GM18502 (cell line): ENCODE measurements around the gene IL11RA.
A peak's percentile ranks its signal among the peaks of the same experiment; 100 is the strongest.

Source experiments
- ATAC-seq: cut with Tn5 transposase; IDR thresholded peaks from one replicate; pipeline ENCODE4 v1.9.1; 2021; ENCODE audit warnings: mild to moderate bottlenecking; ENCODE audit not compliant: unreplicated experiment, poor library complexity

IL11RA gene

DNA sequence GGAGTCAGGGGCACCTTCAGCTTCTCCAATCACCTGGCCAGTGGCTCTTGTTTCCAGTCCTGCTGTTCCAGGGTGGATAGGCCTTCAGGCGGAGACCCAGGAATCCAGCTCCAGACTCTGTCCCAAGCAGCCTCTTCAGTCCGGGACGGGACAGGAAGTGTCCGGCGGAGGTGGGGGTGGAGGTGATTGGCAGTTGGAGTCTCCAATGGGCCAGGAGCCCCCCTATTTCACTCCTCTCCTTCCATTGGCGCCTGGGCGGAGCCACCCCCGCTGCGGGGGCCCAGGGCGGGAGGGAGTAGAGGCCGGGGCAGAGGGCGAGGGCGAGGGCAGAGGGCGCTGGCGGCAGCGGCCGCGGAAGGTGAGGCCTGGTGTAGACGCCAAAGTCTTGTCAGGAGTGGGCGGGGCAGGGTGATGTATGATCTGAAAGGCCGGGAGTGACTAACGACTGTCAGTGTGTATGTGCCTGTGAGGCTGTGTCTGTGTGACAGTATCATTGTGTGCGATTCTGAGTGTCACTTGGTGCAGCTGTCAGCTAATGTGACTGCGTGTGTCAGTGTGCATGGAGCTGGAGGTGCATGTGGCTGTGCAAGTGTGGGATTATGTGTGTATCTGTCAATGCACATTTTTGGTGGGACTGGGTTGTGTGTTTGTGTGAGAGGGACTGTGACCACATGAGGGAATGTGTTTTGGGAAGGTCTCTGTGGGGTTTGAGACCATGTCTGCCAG lies at the start of gene IL11RA:
Gene IL11RA (plus strand): TSS at position 310 of the 726 bp plus-strand sequence. CDS start 3,033 bp downstream, outside the sequence.
- no peak for ATAC-seq

DNA sequence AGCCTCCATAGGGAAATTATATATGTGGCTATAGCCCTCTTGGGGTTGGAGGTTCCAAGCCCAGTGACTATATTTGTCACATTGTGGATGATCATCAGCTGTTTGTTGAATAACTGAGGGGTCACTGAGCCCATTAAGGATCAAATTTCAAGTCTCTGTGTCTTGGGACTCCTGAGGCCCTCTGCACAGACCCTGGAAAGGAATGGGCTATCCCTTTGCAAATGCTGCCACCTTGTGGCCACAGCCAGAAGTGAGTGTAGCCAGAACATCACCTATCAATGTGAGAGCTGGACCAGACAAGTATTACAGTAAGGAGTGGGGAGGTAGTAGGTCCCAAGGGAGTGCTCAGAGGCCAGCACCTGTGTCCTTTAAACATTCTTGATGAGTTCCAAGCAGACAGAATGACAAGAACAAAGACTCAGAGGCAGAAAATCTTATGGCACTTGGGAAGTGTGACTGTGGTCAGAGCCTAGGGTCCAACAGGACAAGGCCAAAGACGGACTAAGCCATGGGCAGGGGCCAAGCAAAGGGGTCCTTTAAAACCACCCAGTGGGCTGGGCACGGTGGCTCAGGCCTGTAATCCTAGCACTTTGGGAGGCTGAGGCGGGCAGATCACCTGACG lies 48.3 kb upstream of the IL11RA start:
- ATAC-seq = peak; percentile 69

DNA sequence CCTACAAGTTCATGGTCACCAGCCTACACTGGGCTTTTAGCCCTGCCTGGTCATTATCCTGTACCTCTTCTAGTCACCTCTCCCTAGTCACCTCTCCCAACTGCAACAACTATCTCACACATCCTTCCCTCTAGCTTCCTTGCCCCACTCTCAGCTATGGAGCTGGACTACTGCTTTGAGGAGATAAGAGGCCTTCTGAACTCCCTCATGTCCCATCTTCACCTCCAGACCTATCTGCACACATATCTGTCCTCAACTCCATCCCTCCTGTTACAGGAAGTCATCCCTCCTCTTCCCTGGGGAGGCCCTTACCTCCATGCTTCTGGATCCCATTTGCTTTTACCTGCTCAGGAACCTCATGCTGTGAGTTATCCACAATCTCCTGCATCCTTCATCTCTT lies 45.8 kb upstream of the IL11RA start:
- ATAC-seq = no peak

DNA sequence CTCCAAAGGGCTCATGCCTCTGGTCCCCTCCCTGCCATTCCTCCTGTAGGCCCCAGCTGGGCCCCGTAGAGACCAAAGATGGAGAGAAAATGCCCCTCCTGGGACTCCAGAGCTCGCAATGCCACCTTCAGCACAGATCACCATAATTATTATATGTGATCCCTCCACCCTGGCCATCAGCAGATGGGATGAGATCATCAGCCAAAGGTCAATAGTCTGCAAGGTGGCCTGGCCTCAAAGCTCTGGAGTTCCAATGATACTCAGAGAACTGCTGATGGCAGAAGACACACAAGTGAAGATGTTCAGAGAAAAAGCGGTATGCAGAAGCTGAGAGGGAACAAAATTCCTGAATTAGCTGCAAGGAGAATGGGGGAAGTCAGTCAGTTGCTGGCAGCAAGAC lies 45.1 kb upstream of the IL11RA start:
- no peak for ATAC-seq

DNA sequence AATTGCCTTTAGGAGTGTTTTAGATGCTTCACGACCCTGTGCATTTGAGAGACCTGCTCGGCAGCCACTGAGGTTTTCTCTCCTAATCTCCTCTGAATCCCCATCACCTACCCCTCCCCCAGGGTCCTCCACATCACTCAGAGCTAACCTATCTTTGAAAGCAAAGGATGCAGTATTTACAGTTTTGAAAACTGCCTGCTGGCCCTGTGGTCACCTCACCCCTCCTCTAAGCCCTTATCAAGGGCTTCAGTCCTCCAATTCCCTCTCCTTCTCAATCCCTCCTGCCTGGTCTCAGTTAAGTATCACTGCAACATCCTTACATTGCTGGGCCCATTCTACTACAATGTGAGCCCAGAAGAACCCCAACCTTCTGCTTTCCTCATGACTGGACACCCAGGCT lies 44.7 kb upstream of the IL11RA start:
- ATAC-seq = no peak

DNA sequence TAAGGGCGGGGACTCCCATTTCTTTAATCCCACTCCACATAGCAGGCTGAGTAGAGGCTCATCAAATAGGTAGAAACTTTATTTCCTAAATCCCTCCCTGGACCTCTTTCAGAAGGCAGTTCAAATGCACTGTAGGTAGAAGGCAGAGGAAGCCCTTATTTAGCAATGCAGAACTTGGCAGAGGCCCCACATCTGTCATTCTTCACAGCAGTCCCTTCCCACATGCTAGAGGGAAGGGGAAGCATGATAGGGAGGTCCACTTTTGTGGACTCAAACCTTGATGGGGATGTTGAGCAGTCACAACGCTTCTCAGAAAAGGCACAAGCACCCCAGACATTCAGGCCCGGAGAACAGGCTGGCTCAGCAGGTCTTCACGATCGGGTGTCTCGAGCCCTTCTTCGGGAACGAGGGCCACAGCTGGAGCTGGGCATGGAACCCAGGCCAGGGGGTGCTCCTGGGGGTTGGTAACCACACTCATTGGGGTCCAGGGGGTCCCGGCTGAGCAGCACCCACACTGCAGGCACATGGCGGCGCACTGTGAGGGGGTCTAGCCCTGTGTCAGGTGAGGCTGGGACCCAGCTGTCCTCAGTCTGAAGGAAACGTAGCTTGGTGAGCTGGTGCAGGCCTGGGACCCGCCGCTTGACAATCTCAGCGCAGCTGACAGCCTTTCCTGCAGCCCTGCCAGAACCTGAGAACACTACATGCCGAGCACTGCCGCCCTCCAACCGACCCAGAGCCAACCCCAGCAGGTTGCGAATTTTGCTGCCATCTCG lies 41.4 kb upstream of the IL11RA start:
- no peak for ATAC-seq

DNA sequence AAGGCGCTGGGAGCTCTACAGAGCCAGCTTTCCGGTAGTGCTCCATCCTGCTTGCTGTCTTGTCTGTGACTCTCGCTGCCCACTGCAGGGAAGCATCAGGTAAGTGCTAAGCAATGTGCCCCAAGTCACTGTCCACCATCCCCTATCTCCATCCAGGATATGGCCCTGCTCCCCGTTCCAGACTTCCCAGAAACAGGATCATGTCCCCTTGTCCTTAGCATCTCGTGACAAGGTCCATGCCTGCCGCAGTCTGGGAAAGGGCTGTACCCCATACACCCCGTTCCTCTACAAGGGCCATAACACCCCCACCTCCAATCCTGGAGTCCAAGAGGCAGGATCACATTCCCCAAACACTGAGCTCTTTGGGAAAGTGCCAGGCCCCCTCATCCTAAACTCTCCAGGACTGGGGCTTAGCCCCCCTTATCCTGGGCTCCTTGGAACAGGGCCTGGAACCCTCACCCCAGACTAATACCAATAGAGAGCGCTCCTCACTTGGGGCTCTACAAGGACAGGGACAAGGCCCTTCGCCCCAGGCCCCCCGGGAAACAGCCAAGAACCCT lies 40.7 kb upstream of the IL11RA start:
- peak; percentile 4 for ATAC-seq

DNA sequence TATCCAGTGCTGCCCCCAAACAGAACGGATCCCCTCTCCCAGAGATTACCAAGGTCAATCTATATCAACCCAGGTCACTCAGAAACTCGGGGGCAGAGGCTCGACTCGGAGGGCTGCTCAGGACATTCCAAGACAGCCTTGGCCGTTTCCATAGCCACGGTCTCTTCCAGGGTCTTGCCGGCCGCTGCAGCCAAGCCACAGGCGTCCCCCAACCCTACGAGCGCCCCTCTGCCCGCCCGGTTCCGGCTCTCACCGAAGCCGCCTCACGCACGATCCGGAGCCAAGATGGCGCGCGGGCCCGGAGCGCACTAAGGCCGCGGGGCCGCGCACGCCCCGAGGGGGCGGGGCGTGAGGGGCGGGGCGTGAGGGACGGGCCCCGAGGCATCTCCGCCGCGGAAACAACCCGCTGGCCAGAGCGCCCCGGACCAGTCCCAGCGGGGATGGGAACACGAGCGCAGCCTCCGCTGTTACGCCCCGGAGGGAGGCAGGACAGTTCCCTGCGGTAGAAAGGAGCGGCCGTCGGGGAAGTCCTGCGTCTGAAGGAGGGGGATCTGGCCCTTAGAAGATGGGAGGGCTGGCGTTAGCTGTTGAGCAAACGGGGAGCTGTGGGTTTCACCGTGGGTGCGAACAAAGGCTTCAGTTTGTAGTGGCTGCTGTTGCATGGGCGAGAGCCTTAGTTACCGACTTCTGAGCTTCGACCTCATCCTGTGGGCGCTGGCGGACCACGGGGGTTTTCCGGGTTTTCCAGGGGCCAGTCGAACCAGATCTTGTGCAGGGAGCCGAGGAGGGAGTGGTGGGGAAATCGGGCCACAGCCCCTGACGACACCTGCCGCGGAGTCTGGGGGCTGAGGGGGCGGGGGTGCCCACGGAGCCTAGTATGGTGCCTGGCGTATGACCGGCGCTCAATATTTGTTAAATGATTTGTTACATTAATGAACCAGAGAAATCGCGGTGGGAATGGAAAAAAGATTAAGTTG lies 39.9 kb upstream of the IL11RA start, which contains the start of gene RPP25L:
Gene RPP25L (minus strand): TSS at position 287 of the 977 bp plus-strand sequence. CDS start 801 bp downstream, outside the sequence.
- ATAC-seq = peak; percentile 86

DNA sequence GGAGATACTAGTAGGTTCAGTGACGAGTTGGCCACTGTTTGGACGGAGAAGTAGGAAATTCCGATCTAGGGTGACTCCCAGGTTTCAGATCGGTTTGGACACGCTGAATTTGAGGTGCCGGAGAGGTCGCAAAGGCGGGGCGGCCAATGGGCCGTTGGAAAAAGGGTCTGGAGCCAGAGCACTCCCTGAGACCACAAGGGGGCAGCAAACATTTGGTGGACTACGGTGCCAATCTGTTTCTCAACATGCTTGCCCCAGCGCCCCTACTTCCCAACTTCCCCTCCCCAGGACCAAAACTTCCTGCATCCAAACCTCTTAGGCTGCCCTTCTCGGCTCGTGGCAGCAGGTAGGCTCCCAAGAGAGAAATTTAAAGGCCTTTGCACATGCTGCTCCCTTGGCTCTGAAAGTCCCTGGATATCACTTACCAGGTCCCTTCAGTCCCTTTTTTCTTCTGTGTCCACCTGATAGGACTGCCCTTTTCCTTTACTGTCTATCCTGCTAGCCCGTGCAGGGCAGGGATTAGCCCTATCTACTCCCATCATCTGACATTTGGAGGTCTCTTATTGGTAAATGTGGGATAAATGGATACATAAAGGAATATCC lies 39.1 kb upstream of the IL11RA start:
- no peak for ATAC-seq

DNA sequence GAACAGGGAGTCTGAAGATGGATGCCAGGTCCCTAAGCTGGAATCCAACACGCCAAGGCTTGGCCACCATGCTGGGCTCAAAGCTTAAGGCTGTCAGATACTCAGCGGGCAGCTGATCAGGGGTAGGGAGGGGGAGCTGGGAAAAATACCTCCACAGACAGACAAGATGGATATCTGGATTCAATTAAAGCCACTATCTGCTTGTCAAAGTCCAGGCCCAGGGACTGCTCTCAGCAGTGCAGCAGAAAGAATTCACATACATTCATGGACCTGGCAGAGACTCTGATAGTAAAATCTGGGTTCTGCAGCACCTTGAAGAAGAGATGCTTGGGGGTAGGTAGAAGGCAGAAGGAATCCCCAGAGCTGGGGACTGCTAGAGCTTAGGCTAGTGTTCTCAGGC lies 36.9 kb upstream of the IL11RA start:
- no peak for ATAC-seq

DNA sequence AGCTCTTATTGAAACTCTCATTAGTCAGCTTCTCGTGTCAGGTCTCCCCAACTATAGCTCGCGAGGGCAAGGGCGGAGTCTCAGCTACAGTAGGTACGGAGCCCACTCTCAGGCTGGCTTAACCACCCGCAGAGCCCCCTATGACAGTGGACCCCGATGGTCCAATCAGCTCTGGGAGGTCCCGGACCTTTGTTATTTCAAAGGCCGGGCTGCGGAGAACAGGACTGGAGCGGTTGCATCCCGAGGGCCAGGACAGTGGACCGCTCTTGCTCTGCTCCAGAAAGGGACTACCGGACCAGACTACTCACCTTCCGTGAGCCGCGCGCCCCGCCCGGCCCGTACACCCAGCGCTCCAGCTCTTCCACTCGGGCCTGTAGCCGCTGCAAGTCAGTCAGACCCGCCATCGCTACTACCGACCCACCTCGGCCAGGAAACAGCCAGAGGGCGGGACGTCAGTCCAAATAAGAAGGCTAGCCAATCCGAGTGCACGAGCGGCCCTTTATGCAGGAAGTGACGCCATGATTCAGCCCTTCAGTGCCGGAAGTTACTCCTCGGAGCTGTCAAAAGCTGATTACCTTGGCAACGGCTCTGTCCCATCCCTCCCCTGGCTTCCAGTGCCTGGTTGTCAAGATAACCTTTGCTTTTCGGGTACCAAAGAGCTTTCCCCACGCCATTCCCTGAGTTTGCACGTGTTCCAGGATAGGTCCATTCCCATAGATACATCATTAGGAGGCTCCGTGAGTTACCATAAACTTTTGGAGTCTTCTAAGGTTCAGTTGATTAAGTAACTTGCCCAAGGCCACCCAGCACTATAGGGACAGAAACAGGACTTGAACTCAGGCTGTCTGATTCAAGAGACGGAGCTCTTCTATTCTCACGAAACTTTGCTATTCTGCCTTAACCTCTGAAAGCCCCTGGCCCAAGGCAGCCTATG lies 31.7 kb upstream of the IL11RA start, which contains the start of gene DCTN3:
Gene DCTN3 (minus strand): TSS at position 435 of the 934 bp plus-strand sequence. CDS start 31 bp downstream, at position 404.
- peak; percentile 99 for ATAC-seq

DNA sequence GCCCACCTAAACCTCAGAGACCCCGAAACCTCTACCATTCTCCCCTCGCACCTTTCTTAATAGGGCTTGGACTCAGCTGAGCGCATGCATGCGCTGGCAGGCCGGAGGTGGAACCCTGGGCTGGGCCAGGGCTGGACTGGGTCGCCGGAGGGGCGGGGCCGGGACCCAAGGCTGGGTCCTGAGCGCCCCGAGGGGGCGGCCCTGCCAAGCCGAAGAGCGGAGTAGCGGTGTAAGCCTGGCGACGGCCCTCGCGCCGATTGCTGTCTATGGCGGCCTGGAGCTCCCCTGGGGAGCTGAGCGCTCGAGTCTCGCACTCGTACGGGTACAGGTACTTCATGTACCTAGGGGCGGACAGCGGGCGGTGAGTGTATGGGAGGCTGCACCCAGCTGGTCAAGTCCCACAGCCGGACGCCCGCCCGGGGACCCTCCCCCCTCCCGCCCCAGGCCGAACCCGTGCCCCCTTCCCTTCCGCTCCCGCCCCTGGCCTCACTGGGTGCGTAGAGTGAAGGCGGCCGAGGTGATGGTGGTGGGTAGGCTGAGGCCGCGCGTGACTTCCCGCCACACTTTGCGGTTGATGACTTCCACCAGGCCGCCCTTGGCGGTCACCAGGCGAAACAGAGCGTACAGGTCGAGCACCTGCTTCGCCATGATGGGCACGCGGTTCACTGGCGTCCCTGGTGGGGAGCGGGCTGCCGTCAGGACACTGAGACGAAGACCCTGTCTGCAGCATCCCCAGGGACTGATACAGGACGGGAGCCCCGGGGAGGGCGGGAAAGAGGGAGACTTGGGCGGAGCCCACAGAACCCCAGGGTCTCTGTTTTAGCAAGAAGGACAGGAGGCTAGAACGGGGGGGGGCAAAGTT lies 28.4 kb upstream of the IL11RA start:
- no peak for ATAC-seq

DNA sequence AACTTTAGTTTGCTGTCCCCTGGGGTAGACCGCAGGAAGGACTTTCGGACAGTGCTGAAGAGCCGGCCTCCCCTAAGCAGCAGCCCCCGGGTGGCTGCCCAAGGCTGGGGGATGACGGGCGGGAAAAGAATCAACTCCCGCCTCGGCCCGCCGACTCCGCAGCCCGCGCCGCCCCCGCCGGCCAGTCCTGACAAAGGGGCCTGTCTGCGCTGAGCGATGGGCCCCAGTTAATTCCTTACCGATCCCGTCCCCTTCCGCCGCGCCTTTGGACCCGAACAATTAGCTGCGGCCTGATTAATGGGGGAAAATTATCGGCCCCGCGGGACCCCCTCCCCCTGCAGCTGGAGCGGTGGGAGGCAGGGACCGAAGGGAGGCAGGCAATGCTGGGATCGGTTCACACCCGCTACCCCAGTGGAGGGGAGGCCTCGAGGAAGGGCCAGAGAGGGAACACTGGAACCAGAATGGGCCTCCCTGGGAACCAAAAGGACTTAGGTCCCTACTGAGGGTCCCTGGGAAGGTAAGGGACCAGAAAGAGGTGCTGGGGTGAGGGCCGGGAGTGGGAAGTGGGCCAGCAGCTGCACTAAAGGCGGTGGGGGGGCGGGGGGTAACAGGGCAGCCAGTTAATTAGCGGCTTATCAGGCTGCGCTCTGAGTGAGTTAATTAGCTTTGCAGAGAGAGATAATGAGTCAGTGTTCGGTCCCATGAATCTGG lies 27.4 kb upstream of the IL11RA start:
- no peak for ATAC-seq

DNA sequence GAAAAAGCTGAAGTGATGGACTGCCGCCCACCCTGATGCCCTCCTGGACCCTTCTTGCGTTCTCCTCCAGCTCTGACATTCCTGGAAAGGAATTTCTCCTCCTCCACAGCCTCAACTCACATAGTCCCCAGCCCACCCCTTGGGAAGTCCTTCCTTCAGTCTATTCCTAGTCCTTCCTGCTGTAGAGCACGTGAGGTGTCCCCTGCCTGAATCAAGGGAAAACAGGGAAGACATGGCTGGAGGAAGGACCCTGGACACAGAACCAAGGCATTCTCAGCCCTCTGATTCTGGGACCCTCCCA lies 26.8 kb upstream of the IL11RA start:
- no peak for ATAC-seq

DNA sequence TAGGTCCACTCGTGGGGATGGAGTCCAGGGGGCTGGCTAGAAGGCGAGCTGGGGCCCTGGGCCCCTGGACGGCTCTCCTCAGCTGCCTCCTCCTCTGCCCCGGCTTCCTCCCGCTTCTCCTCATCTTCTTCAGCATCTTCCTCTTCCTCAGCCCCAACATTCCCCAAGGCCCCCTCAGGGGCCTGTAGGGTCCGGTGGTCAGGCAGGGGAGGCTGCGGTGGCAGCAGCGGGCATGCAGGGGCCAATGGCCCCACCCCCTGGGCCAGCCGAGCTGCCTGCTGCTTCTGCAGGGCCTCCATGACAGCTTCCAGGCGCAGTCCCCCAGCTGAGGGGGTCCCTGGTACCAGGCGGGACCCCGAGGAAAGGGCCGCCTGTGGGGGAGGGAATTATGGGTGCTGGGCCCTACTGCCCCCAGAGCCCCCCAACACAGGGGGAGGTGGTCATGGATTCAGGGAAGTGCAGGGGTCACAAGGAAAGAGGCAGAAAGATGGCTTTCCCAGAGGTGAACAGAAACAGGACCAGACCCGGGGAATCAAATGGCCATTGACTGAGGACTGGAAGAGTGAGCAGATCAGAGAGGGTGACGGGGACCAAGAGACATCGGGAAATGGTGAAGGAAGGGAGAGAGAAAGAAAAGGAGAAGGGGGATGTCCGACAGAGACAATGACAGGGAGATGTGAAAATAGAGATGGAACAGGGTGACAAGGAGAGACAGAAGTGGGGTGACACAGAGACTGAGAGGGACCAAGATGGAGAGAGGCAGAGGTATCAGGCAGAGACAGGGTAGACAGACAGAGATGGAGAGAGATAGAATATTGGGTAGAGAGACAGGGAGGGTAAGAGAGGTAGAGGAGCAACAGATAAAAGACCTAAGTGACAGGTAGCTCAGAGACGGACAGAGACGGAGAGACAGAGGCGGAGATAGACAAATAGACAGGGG lies 24.0 kb upstream of the IL11RA start:
- ATAC-seq = no peak
